Activated T-helper 1 cell treated with anti-CD3 and anti-CD28 coated beads, Interleukin-12 subunit alpha, Interleukin-12 subunit beta, Interleukin-2, Interleukin-4 antibody, amounts not matched to agents 30 ng/mL and 10 ng/mL and 1 ng/mL, durations not matched to agents 14 hours and 24 hours and 36 hours (primary cell): ENCODE measurements around the gene PCIF1. TPM values are rescaled to one million over a fixed set of nuclear protein-coding genes. Genes with fewer than 3 reads are reported as not detected.
A peak's percentile ranks its signal among the peaks of the same experiment; 100 is the strongest.
"Not testable (repeated sequence)": the region's sequence is repeated elsewhere in the genome, so short reads cannot be mapped to it uniquely, and the experiment has no call there.

Source experiments
- DNase-seq: peaks from one replicate; pipeline ENCODE4 v3.0.0; 2021; ENCODE audit warnings: low spot score
- H3K27ac Mint-ChIP-seq: one replicate; pipeline ENCODE4 v1.8.0; 2021; ENCODE audit warnings: mild to moderate bottlenecking, mixed read lengths
- H3K27me3 Mint-ChIP-seq: one replicate; pipeline ENCODE4 v1.8.0; 2022; ENCODE audit warnings: mild to moderate bottlenecking, moderate library complexity, mixed read lengths; ENCODE audit not compliant: insufficient read depth
- H3K36me3 Mint-ChIP-seq: one replicate; pipeline ENCODE4 v1.8.0; 2021; ENCODE audit warnings: low read depth, mixed read lengths
- H3K4me1 Mint-ChIP-seq: one replicate; pipeline ENCODE4 v1.8.0; 2021; ENCODE audit warnings: low read depth, mixed read lengths
- H3K4me3 Mint-ChIP-seq: one replicate; pipeline ENCODE4 v1.8.0; 2021; ENCODE audit warnings: mild to moderate bottlenecking, moderate library complexity, mixed read lengths
- H3K9me3 Mint-ChIP-seq: one replicate; pipeline ENCODE4 v1.8.0; 2021; ENCODE audit warnings: mixed read lengths
- intact Hi-C: fragments of 100-400 bp; cut with micrococcal nuclease; formaldehyde crosslinking; loops from one replicate; pipeline ENCODE4 v1.15.1; 2024
- total RNA-seq: library from RNA; stranded (reverse); gene quantifications from 2 replicates; pipeline ENCODE4 v1.2.3, GENCODE V29; 2022

Gene PCIF1
- total RNA-seq, 1 donor from 2014 or later: 28.5 TPM

DNA sequence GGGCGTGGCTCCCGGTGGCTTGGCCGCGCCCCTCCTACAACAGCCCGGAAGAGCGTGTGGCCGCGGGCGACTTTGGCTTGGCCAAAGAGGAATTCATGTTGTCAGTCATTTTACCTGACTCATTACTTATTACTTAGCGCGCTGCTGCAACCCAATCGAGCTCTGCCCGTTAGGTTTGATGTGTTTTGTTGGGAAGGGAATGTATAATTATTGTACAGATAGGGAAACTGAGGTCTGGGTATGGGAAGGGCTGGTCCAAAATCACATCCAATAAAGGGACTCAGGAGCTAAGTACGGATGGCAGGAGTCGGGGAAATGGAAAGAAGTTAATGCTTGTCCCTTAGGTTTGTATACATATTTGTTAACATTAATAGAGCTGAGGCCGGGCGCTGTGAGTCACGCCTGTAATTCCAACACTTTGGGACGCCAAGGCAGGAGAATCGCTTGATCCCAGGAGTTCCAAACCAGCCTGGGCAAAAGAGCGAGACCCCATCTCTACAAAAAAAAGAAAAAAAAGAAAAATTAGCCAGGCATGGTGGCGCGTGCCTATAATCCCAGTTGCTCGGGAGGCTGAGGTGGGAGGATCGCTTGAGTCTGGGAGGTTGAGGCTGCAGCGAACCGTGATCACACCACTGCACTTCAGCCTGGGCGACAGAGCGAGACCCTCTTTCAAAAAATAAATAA, 38.2 kb downstream of the PCIF1 start:
- Mint-ChIP-seq H3K27me3 (peaks cover 4% of the 10 kb centered on the region), H3K9me3 (no peaks in the 10 kb centered on the region), H3K36me3 (peaks cover 10% of the 10 kb centered on the region), H3K27ac (peak overlapping the region; percentile 100), H3K4me1 (peaks cover 23% of the 10 kb centered on the region), H3K4me3 (peak overlapping the region; percentile 89)
- DNase-seq: no peak
- intact Hi-C loops: loop anchor here (1.0 to 5.0 kb wide), 10 partner anchors 15 to 1085 kb away; partner anchors contain the start of genes ACOT8, DNTTIP1, ELMO2 and NCOA5

DNA sequence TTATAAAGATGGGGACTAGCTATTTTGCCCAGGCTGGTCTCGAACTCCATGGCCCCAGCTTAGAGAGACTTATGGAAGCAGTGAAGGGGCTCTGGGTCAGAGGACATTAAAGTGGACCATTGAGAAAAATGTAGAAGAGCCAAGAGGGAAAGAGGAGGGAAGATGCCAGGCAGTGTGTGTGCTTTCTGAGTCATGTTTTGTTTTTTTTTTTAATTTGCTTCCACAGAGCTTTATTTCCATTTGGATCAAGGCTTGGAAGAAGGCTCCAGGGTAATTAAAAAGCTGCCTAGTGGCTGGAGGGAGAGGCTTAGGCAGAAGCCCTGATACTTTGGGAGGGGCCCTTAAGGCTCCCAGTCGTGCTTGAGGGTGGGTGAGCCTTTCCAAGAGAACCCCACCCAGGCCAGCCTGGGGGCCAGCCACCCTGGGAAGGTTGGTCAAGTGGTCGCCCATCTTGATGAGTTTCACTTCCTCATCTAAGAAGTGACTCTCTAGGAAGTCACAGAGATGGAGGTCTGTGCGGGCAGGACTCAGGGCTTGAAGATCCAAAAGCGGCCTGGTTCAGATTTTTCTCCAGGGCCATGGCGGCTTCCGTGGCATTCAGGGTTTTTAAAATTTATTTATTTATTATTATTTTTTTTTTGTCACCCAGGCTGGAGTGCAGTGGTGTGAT, 40.5 kb downstream of the PCIF1 start:
- Mint-ChIP-seq H3K36me3 (peaks cover 9% of the 10 kb centered on the region), H3K27me3 (peaks cover 14% of the 10 kb centered on the region), H3K9me3 (no peaks in the 10 kb centered on the region), H3K4me1 (peaks cover 13% of the 10 kb centered on the region), H3K27ac (no peak overlapping the region), H3K4me3 (no peak overlapping the region)
- no peak for DNase-seq
- intact Hi-C loops: loop anchor here (5.0 kb wide), 2 partner anchors 37 to 1088 kb away; partner anchors contain the start of gene YWHAB

DNA sequence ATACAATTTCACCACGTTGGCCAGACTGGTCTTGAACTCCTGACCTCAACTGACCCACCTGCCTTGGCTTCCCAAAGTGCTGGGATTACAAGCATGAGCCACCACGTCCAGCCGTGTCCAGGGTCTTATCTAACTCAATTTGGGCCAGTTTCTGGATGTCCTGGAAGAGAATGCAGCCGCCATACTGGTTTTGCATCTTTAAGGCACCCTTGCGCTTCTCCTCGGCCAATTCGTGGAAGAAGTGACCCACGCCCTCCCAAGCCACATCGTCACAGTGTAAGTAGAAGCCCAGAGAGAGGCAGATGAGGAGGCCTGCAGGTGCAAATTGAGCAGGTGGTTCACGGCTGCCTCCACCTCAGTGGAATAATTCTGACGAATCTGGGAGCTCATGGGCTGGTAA, 41.2 kb downstream of the PCIF1 start:
- no peak overlapping the region for H3K4me3 Mint-ChIP-seq
- peaks cover 4% of the 10 kb centered on the region for H3K36me3 Mint-ChIP-seq
- no peak overlapping the region for H3K27ac Mint-ChIP-seq
- peaks cover 8% of the 10 kb centered on the region for H3K4me1 Mint-ChIP-seq
- no peak for DNase-seq
- intact Hi-C loops: no loop called here
- no peaks in the 10 kb centered on the region for H3K9me3 Mint-ChIP-seq
- H3K27me3 Mint-ChIP-seq: peaks cover 14% of the 10 kb centered on the region

GRCh38 chr20:45976086-45976485, 41.6 kb downstream of the PCIF1 start:
- intact Hi-C loops: no loop called here
- peaks cover 4% of the 10 kb centered on the region for H3K36me3 Mint-ChIP-seq
- peaks cover 14% of the 10 kb centered on the region for H3K27me3 Mint-ChIP-seq
- no peak overlapping the region for H3K27ac Mint-ChIP-seq
- H3K4me1 Mint-ChIP-seq: peaks cover 8% of the 10 kb centered on the region
- no peak for DNase-seq
- H3K9me3 Mint-ChIP-seq: no peaks in the 10 kb centered on the region
- H3K4me3 Mint-ChIP-seq: no peak overlapping the region

DNA sequence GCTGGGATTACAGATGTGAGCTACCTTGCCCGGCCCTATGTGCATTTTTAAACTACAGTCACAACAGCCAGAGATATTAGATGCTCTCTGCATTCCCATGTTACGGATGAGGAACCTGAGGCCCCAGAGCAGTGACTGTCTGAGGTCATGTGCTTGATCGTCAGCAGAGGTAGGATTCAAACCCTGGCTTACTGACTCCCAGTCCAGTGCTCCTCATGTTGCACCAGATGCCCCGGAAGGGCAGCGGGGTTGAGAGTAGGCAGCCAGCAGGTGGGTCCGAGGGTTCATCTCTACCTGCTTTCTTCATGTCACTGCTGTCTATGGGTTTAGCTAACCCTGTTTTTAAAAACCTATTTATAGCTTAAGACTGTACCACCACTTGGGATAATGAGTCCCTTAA, 46.8 kb downstream of the PCIF1 start:
- intact Hi-C loops: no loop called here
- H3K4me3 Mint-ChIP-seq: no peak overlapping the region
- DNase-seq: no peak
- no peak overlapping the region for H3K27ac Mint-ChIP-seq
- H3K9me3 Mint-ChIP-seq: no peaks in the 10 kb centered on the region
- H3K4me1 Mint-ChIP-seq: peaks cover 13% of the 10 kb centered on the region
- peaks cover 18% of the 10 kb centered on the region for H3K27me3 Mint-ChIP-seq
- no peaks in the 10 kb centered on the region for H3K36me3 Mint-ChIP-seq

- no peaks in the 10 kb centered on the region for H3K9me3 Mint-ChIP-seq
These were observed 48.8 kb downstream of the PCIF1 start for GRCh38 chr20:45983279-45983743.

GRCh38 chr20:45985573-45985972, 51.1 kb downstream of the PCIF1 start:
- Mint-ChIP-seq H3K36me3 (no peaks in the 10 kb centered on the region), H3K27ac (no peak overlapping the region)

More at GRCh38 chr20:45983279-45983743, 48.8 kb downstream of the PCIF1 start:
- intact Hi-C loops: no loop called here
- H3K4me1 Mint-ChIP-seq: peaks cover 13% of the 10 kb centered on the region
- no peak overlapping the region for H3K27ac Mint-ChIP-seq
- H3K4me3 Mint-ChIP-seq: no peak overlapping the region
- no peaks in the 10 kb centered on the region for H3K36me3 Mint-ChIP-seq
- DNase-seq: no peak
- H3K27me3 Mint-ChIP-seq: peaks cover 18% of the 10 kb centered on the region

DNA sequence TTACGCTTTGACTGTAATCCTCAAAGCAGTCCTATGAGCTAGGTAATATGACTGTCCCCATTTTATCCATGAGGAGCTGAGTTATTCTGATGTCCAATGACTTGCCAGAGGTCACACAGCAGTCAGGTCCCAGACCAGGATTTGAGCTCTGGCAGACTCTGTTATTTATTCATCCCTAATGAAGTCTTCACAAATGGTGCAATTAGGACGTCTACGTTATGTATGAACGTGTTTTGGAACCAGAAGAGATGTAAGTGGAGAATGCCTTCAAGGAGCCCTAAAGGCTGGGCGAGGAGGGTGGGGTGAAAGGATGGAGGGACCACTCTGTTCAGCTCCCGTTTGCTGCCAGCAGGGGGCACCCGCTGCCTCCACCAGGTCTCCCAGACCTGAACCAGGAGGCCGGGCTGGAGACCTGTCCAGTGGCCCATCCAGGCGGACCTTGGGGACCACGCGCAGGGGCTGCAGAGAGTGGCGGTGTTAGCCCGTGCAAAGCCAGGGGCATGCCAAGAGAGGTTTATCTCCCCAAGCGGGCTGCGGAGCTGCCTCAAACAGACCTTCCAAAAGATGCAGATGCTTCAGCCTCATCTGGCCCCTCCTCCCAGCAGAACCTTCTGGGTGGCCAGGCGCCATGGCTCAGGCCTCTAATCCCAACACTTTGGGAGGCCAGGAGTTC, 52.8 kb downstream of the PCIF1 start:
- Mint-ChIP-seq H3K36me3 (no peaks in the 10 kb centered on the region), H3K4me3 (no peak overlapping the region), H3K4me1 (peaks cover 13% of the 10 kb centered on the region), H3K9me3 (no peaks in the 10 kb centered on the region), H3K27ac (no peak overlapping the region), H3K27me3 (peaks cover 34% of the 10 kb centered on the region)
- peak; percentile 69 for DNase-seq
- intact Hi-C loops: loop anchor here (1.0 kb wide), 2 partner anchors 15 to 26 kb away; partner anchors contain the start of gene ZNF335

More at GRCh38 chr20:45985573-45985972, 51.1 kb downstream of the PCIF1 start:
- Mint-ChIP-seq H3K27me3 (peaks cover 25% of the 10 kb centered on the region), H3K9me3 (no peaks in the 10 kb centered on the region), H3K4me3 (no peak overlapping the region), H3K4me1 (peaks cover 13% of the 10 kb centered on the region)
- intact Hi-C loops: no loop called here
- no peak for DNase-seq

GRCh38 chr20:45988830-45989229, 54.3 kb downstream of the PCIF1 start:
- not testable (repeated sequence) for H3K36me3 Mint-ChIP-seq, DNase-seq

GRCh38 chr20:45991616-45992015, 57.1 kb downstream of the PCIF1 start:
- Mint-ChIP-seq H3K4me3 (no peak overlapping the region), H3K27me3 (peaks cover 38% of the 10 kb centered on the region), H3K4me1 (peaks cover 18% of the 10 kb centered on the region), H3K36me3 (no peaks in the 10 kb centered on the region), H3K27ac (no peak overlapping the region), H3K9me3 (no peaks in the 10 kb centered on the region)
- intact Hi-C loops: no loop called here
- DNase-seq: no peak

More at GRCh38 chr20:45988830-45989229, 54.3 kb downstream of the PCIF1 start:
- H3K27ac Mint-ChIP-seq, intact Hi-C loops, H3K4me1 Mint-ChIP-seq, H3K9me3 Mint-ChIP-seq, H3K4me3 Mint-ChIP-seq: not testable (repeated sequence)
- peaks cover 38% of the 10 kb centered on the region for H3K27me3 Mint-ChIP-seq

DNA sequence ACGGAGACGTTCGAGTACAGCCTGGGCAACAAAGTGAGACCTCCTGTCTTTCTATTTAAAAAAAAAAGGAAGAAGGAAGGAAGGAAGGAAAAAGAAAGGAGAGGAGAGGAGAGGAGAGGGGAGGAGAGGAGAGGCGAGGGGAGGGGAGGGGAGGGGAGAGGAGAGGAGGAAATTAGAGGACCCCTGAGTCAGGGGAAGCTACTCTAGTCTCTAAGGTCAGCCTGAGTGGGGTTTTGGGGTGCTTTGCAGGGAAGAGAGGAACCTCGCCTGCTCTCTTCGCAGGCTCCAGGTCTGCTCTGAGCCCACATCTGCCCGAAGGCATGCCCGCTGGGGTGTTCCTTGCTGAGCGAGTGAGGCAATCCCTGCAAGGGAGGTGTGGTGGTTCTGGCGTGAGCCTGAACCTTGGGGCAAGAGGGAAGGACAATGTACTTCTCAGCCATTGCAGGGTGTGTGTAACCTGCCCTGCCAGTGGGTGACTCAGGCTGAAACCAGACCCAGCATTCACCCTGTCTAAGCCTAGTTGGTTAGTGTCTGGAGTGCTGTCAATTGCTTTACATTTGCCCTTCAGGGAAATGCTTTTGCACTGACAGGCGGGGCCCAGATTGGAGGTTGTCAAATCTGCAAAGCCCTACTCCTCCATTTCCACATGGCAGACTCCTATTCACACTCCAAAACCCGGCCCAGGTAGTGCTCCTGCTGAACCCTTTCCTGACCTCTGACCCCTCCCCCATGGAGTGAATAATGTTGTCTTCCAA, 58.9 kb downstream of the PCIF1 start:
- DNase-seq: no peak
- Mint-ChIP-seq H3K4me3 (no peak overlapping the region), H3K27ac (no peak overlapping the region), H3K4me1 (peaks cover 27% of the 10 kb centered on the region), H3K36me3 (no peaks in the 10 kb centered on the region), H3K9me3 (no peaks in the 10 kb centered on the region), H3K27me3 (peaks cover 35% of the 10 kb centered on the region)
- intact Hi-C loops: no loop called here

GRCh38 chr20:45994761-45995493, 60.4 kb downstream of the PCIF1 start:
- H3K4me1 Mint-ChIP-seq: peaks cover 43% of the 10 kb centered on the region
- H3K4me3 Mint-ChIP-seq: no peak overlapping the region
- H3K36me3 Mint-ChIP-seq: no peaks in the 10 kb centered on the region
- DNase-seq: no peak
- H3K9me3 Mint-ChIP-seq: no peaks in the 10 kb centered on the region
- H3K27ac Mint-ChIP-seq: no peak overlapping the region
- peaks cover 36% of the 10 kb centered on the region for H3K27me3 Mint-ChIP-seq
- intact Hi-C loops: no loop called here
